Transverse colon (tissue), 4 donors: ENCODE data around the gene ACP4. TPM values are rescaled to one million over a fixed set of nuclear protein-coding genes. Genes with fewer than 3 reads are reported as not detected.
"Not testable (repeated sequence)": the region's sequence is repeated elsewhere in the genome, so short reads cannot be mapped to it uniquely, and the experiment has no call there.

Source experiments
- DNase-seq: peaks from one replicate; pipeline ENCODE4 v3.0.0-alpha.2; 2019
- H3K27ac ChIP-seq, 4 donors: fragments of 200-600 bp; sonication (generic); 2 replicates each; pipeline ENCODE4 v1.5.1; 2016 to 2018; ENCODE audit warnings: inconsistent platforms in 4 of 4
- H3K27me3 ChIP-seq: fragments of 200-600 bp; sonication (generic); 2 replicates; pipeline ENCODE4 v1.5.1; 2017; ENCODE audit warnings: inconsistent platforms
- H3K36me3 ChIP-seq, 4 donors: fragments of 200-600 bp; sonication (generic); 2 replicates each; pipeline ENCODE4 v1.5.1; 2017 to 2019; ENCODE audit warnings: inconsistent platforms in 4 of 4
- H3K4me1 ChIP-seq, 4 donors: fragments of 200-600 bp; sonication (generic); 2 replicates each; pipeline ENCODE4 v1.5.1; 2017 to 2020; ENCODE audit warnings: inconsistent platforms in 4 of 4
- H3K4me3 ChIP-seq, 4 donors: fragments of 200-600 bp; sonication (generic); 1 replicate in 1 of 4; 2 replicates in 3 of 4; pipeline versions ENCODE4 v1.5.1 to v1.6.1; 2017 to 2019; ENCODE audit warnings: inconsistent platforms in 4 of 4
- H3K9me3 ChIP-seq, 2 donors: fragments of 200-600 bp; sonication (generic); 2 replicates each; pipeline ENCODE4 v1.5.1; 2017 to 2019; ENCODE audit warnings: inconsistent platforms in 2 of 2
- CTCF ChIP-seq, 5 experiments: fragments of 200-600 bp in 3 of 5; fragments of 450-650 bp in 2 of 5; sonication (generic) in 3 of 5; IDR thresholded peaks; 1 replicate in 2 of 5; 2 replicates in 3 of 5; pipeline ENCODE4 v1.5.1; 2016 to 2017; ENCODE audit warnings: antibody characterized with exemption in 5 of 5, inconsistent platforms in 3 of 5, mild to moderate bottlenecking in 2 of 5, moderate library complexity in 1 of 5
- EP300 ChIP-seq: sonication (generic); formaldehyde crosslinking; IDR thresholded peaks from one replicate; pipeline ENCODE4 v1.6.1; 2017; ENCODE audit warnings: antibody characterized with exemption, low read depth
- POLR2A ChIP-seq: fragments of 450-650 bp; IDR thresholded peaks from one replicate; pipeline ENCODE4 v1.6.1; 2016; ENCODE audit warnings: antibody characterized with exemption, mild to moderate bottlenecking, moderate library complexity
- POLR2AphosphoS5 ChIP-seq, 3 donors: sonication (generic); formaldehyde crosslinking; IDR thresholded peaks; one replicate each; pipeline ENCODE4 v1.6.1; 2016; ENCODE audit warnings: antibody characterized with exemption in 3 of 3
- WGBS, 2 donors: methylation state at CpG; one replicate each; pipeline ENCODE4 v1.1.5; 2018; ENCODE audit warnings: low coverage in 1 of 2; 5-methylcytosine and 5-hydroxymethylcytosine counted together
- in situ Hi-C, 4 donors: fragments of 200-750 bp; cut with MboI; loops; one replicate each; pipeline versions ENCODE4 v1.15.0 to v1.15.1; 2017; ENCODE audit warnings: low sequenced_read_pairs in 3 of 4, low pct_ligation_motif_present in 1 of 4, low pct_unique_long_range_greater_than_20kb in 1 of 4
- intact Hi-C: fragments of 100-400 bp; cut with DNase I; formaldehyde crosslinking; loops from one replicate; pipeline ENCODE4 v1.15.1; 2023; ENCODE audit warnings: low total_unique reads
- total RNA-seq, 4 donors: library from RNA; depleted of rRNA; stranded (reverse); fragments of >200 nt; gene quantifications; one replicate each; pipeline ENCODE4 v1.1.0, GENCODE V29; 2016

Gene ACP4
- total RNA-seq, 4 donors from 2014 or later, result not detected

- no peaks in the 10 kb centered on the region for H3K36me3 ChIP-seq
- no peak overlapping the region for H3K27ac ChIP-seq
- in situ Hi-C loops (no loop called here), intact Hi-C loops (no loop called here)
- no peak overlapping the region for H3K4me3 ChIP-seq
- H3K27me3 ChIP-seq, result peaks cover 48% of the 10 kb centered on the region
- no peak for TF ChIP-seq POLR2A
- TF ChIP-seq EP300, result no peak
- no peak for TF ChIP-seq POLR2AphosphoS5 (IDR thresholded peaks at IDR 0.05)
- TF ChIP-seq CTCF (IDR thresholded peaks at IDR 0.05), result no peak
- H3K9me3 ChIP-seq, result peaks cover 0 to 3% of the 10 kb centered on the region in 2 donors
- WGBS, 2 donors, result 37 to 40% methylated on average over 2 of the region's 2 CpGs
- no peak for DNase-seq
- no peaks in the 10 kb centered on the region for H3K4me1 ChIP-seq
These were observed 17.7 kb upstream of the ACP4 start for GRCh38 chr19:50772476-50772875.

- in situ Hi-C loops, DNase-seq, H3K4me1 ChIP-seq, H3K9me3 ChIP-seq, intact Hi-C loops, H3K4me3 ChIP-seq, H3K36me3 ChIP-seq, H3K27ac ChIP-seq: not testable (repeated sequence)
- peaks cover 53% of the 10 kb centered on the region for H3K27me3 ChIP-seq
- WGBS, 2 donors, result 84% methylated on average over 3 of the region's 3 CpGs; no CpG with 5 or more reads in 1 of the 2 donors
These were observed 17.3 kb upstream of the ACP4 start for GRCh38 chr19:50772912-50773311.

- H3K27ac ChIP-seq, intact Hi-C loops, DNase-seq, H3K4me1 ChIP-seq, in situ Hi-C loops, H3K9me3 ChIP-seq, H3K4me3 ChIP-seq, H3K36me3 ChIP-seq: not testable (repeated sequence)
- H3K27me3 ChIP-seq, result peaks cover 58% of the 10 kb centered on the region
- 49% methylated on average over 6 of the region's 7 CpGs; no CpG with 5 or more reads in 1 of the 2 donors for WGBS, 2 donors
These were observed 16.8 kb upstream of the ACP4 start for GRCh38 chr19:50773454-50773853.

GRCh38 chr19:50776131-50776530, 14.1 kb upstream of the ACP4 start:
- Histone ChIP-seq H3K4me1 (no peaks in the 10 kb centered on the region), H3K9me3 (peaks cover 0 to 3% of the 10 kb centered on the region in 2 donors), H3K4me3 (no peak overlapping the region), H3K27ac (no peak overlapping the region), H3K27me3 (peaks cover 81% of the 10 kb centered on the region), H3K36me3 (no peaks in the 10 kb centered on the region)
- no peak for DNase-seq
- in situ Hi-C loops, result loop anchor here in 2 of 4 donors (25.0 kb wide), 1 partner anchor 239 kb away; no protein-coding TSS in a partner anchor
- 74 to 85% methylated on average over 5 of the region's 5 CpGs for WGBS, 2 donors
- intact Hi-C loops, result no loop called here
- TF ChIP-seq POLR2AphosphoS5 (IDR thresholded peaks at IDR 0.05), result no peak
- no peak for TF ChIP-seq EP300
- no peak for TF ChIP-seq CTCF (IDR thresholded peaks at IDR 0.05)
- no peak for TF ChIP-seq POLR2A

DNA sequence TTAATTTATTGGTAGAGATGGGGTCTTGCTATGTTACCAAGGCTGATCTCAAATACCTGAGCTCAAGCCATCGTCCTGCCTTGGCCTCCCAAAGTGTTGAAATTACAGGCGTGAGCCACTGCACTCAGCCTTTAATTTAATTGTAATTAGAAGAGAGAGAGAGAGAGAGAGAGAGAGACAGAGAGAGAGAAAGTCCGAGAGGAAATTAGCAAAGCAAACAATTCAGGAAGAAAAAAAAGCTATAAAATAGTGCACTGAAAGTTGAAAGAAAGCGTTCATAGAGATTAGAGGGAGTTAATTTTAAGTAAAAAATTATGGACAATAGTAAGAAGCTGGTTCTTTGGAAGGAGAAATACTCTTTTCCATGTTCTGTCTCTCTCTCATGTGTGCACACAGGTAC, 13.0 kb upstream of the ACP4 start:
- no peak for DNase-seq
- intact Hi-C loops (no loop called here), in situ Hi-C loops (loop anchor here in 2 of 4 donors (25.0 kb wide), 1 partner anchor 240 kb away; no protein-coding TSS in a partner anchor)
- WGBS, 2 donors, result 34 to 51% methylated on average over 4 of the region's 4 CpGs
- Histone ChIP-seq H3K27ac (no peak overlapping the region), H3K4me3 (no peak overlapping the region), H3K9me3 (peaks cover 0 to 3% of the 10 kb centered on the region in 2 donors), H3K27me3 (peaks cover 89% of the 10 kb centered on the region), H3K36me3 (no peaks in the 10 kb centered on the region), H3K4me1 (no peaks in the 10 kb centered on the region)
- no peak for TF ChIP-seq POLR2A
- TF ChIP-seq EP300, result no peak
- TF ChIP-seq CTCF (IDR thresholded peaks at IDR 0.05), result no peak
- TF ChIP-seq POLR2AphosphoS5 (IDR thresholded peaks at IDR 0.05), result no peak
